ENCODE results near the gene CFAP65. TPM values are rescaled to one million over a fixed set of nuclear protein-coding genes. Genes with fewer than 3 reads are reported as not detected.

The CFAP65 gene
- total RNA-seq, 4 donors from 2014 or later, result not detected

- H3K4me3 ChIP-seq, result peak overlapping the region in 1 of 2 donors; percentile 8
- no CpG with 5 or more reads among the region's 42 CpGs for WGBS, 2 donors (ENCODE audit: low coverage in 1 of 2)
- H3K27me3 ChIP-seq, result peaks cover 100% of the 10 kb centered on the region
These were observed 17.4 kb upstream of the CFAP65 start for GRCh38 chr2:219058541-219059374.

GRCh38 chr2:219057709-219058540, 16.6 kb upstream of the CFAP65 start:
- Histone ChIP-seq H3K4me3 (peak overlapping the region in 1 of 2 donors; percentile 19), H3K27me3 (peaks cover 99% of the 10 kb centered on the region), H3K9me3 (no peaks in the 10 kb centered on the region)

More at GRCh38 chr2:219058541-219059374, 17.4 kb upstream of the CFAP65 start:
- H3K27ac ChIP-seq, result no peak overlapping the region
- ATAC-seq, result no peak
- H3K4me1 ChIP-seq, result peaks cover 0 to 44% (median 38%) of the 10 kb centered on the region in 3 donors
- no peaks in the 10 kb centered on the region for H3K9me3 ChIP-seq
- TF ChIP-seq POLR2A (IDR thresholded peaks at IDR 0.05) (no peak), EP300 (IDR thresholded peaks at IDR 0.05) (no peak), CTCF (IDR thresholded peaks at IDR 0.05) (no peak), POLR2AphosphoS5 (IDR thresholded peaks at IDR 0.05) (no peak)
- no peaks in the 10 kb centered on the region for H3K36me3 ChIP-seq

GRCh38 chr2:219056896-219057708, 15.8 kb upstream of the CFAP65 start:
- Histone ChIP-seq H3K4me1 (peaks cover 0 to 44% (median 38%) of the 10 kb centered on the region in 3 donors), H3K27me3 (peaks cover 96% of the 10 kb centered on the region), H3K4me3 (peak overlapping the region in 1 of 2 donors; percentile 19), H3K9me3 (no peaks in the 10 kb centered on the region), H3K36me3 (no peaks in the 10 kb centered on the region), H3K27ac (no peak overlapping the region)
- WGBS, 2 donors (ENCODE audit: low coverage in 1 of 2), result no CpG with 5 or more reads among the region's 40 CpGs
- no peak for TF ChIP-seq CTCF (IDR thresholded peaks at IDR 0.05)
- TF ChIP-seq POLR2AphosphoS5 (IDR thresholded peaks at IDR 0.05), result no peak
- TF ChIP-seq EP300 (IDR thresholded peaks at IDR 0.05), result no peak
- no peak for TF ChIP-seq POLR2A (IDR thresholded peaks at IDR 0.05)
- no peak for ATAC-seq

More at GRCh38 chr2:219057709-219058540, 16.6 kb upstream of the CFAP65 start:
- peak; percentile 82 for ATAC-seq
- Histone ChIP-seq H3K4me1 (peaks cover 0 to 44% (median 38%) of the 10 kb centered on the region in 3 donors), H3K27ac (no peak overlapping the region), H3K36me3 (no peaks in the 10 kb centered on the region)
- TF ChIP-seq CTCF (IDR thresholded peaks at IDR 0.05), result peak in 3 of 4 experiments; percentile 91 to 98 (median 93)
- TF ChIP-seq EP300 (IDR thresholded peaks at IDR 0.05), result no peak
- no CpG with 5 or more reads among the region's 52 CpGs for WGBS, 2 donors (ENCODE audit: low coverage in 1 of 2)

- ATAC-seq, result no peak
- H3K9me3 ChIP-seq, result no peaks in the 10 kb centered on the region
- H3K36me3 ChIP-seq, result no peaks in the 10 kb centered on the region
- no peak overlapping the region for H3K27ac ChIP-seq
- H3K4me1 ChIP-seq, result peaks cover 0 to 43% (median 38%) of the 10 kb centered on the region in 3 donors
- H3K27me3 ChIP-seq, result peaks cover 96% of the 10 kb centered on the region
- no peak for TF ChIP-seq POLR2AphosphoS5 (IDR thresholded peaks at IDR 0.05)
- no peak for TF ChIP-seq CTCF (IDR thresholded peaks at IDR 0.05)
- WGBS, 2 donors (ENCODE audit: low coverage in 1 of 2), result 58 to 62% methylated on average over 5 to 7 of the region's 9 CpGs
- no peak overlapping the region for H3K4me3 ChIP-seq
These were observed 15.0 kb upstream of the CFAP65 start for GRCh38 chr2:219056176-219056895.

All from gastroesophageal sphincter (tissue), 4 donors.